PFSK-1 (cell line): ENCODE data around the gene PLOD3.

ENCODE experiments used
- FOXP2 ChIP-seq: optimal IDR thresholded peaks from 2 replicates; pipeline ENCODE3; 2011; ENCODE audit warnings: borderline replicate concordance, control low read depth, inconsistent platforms; ENCODE audit not compliant: insufficient read depth; ENCODE audit errors: extremely low read length, extremely low read depth
- POLR2AphosphoS5 ChIP-seq: IDR thresholded peaks from 2 replicates; pipeline ENCODE4 v1.6.1; 2012; ENCODE audit warnings: low read depth, mild to moderate bottlenecking, control low read depth, low read length, moderate library complexity
- REST ChIP-seq, 2 experiments: IDR thresholded peaks; 2 replicates each; pipeline versions ENCODE4 v1.6.1 to v1.8.0; 2011 to 2012; ENCODE audit warnings: low read depth in 2 of 2, low read length in 2 of 2, control low read depth in 1 of 2, inconsistent platforms in 1 of 2, mild to moderate bottlenecking in 1 of 2, moderate library complexity in 1 of 2; ENCODE audit not compliant: insufficient read depth in 1 of 2
- SIN3A ChIP-seq: IDR thresholded peaks from 2 replicates; pipeline ENCODE4 v1.6.1; 2012; ENCODE audit warnings: mild to moderate bottlenecking, low read length, moderate library complexity, borderline replicate concordance; ENCODE audit not compliant: insufficient read depth
- TAF1 ChIP-seq: IDR thresholded peaks from 2 replicates; pipeline ENCODE4 v1.6.1; 2012; ENCODE audit warnings: low read length, control low read depth, borderline replicate concordance; ENCODE audit not compliant: insufficient read depth

The PLOD3 gene

GRCh38 chr7:101205901-101206664, 11.3 kb downstream of the PLOD3 start:
- no peak for TF ChIP-seq FOXP2
- no peak for TF ChIP-seq POLR2AphosphoS5
- no peak for TF ChIP-seq TAF1
- no peak for TF ChIP-seq REST (IDR thresholded peaks at IDR 0.05; ENCODE audit: insufficient read depth in 1 of 2, low read depth in 2 of 2, low read length in 2 of 2)
- TF ChIP-seq SIN3A, result no peak

GRCh38 chr7:101202603-101202918, 14.8 kb downstream of the PLOD3 start:
- TF ChIP-seq SIN3A, result no peak
- no peak for TF ChIP-seq FOXP2
- no peak for TF ChIP-seq POLR2AphosphoS5
- TF ChIP-seq TAF1, result no peak
- TF ChIP-seq REST (IDR thresholded peaks at IDR 0.05; ENCODE audit: insufficient read depth in 1 of 2, low read depth in 2 of 2, low read length in 2 of 2), result no peak

- no peak for TF ChIP-seq SIN3A
- TF ChIP-seq REST (IDR thresholded peaks at IDR 0.05; ENCODE audit: insufficient read depth in 1 of 2, low read depth in 2 of 2, low read length in 2 of 2), result no peak
- TF ChIP-seq FOXP2, result no peak
- TF ChIP-seq POLR2AphosphoS5, result no peak
- TF ChIP-seq TAF1, result no peak
These were observed 15.4 kb downstream of the PLOD3 start for GRCh38 chr7:101201695-101202602.

- TF ChIP-seq FOXP2, result no peak
- no peak for TF ChIP-seq TAF1
- no peak for TF ChIP-seq POLR2AphosphoS5
- no peak for TF ChIP-seq REST (IDR thresholded peaks at IDR 0.05; ENCODE audit: insufficient read depth in 1 of 2, low read depth in 2 of 2, low read length in 2 of 2)
- TF ChIP-seq SIN3A, result no peak
These were observed 16.4 kb downstream of the PLOD3 start, which contains the start of gene MOGAT3 for GRCh38 chr7:101200862-101201599. MOGAT3 (minus strand) TSS chr7:101201036; CDS start chr7:101200854, 182 bp downstream.
